IPS-NIHi11 (cell line): ENCODE measurements around the gene B4GALNT1.
A peak's percentile ranks its signal among the peaks of the same experiment; 100 is the strongest.

Experiments
- DNase-seq: peaks from one replicate; pipeline ENCODE4 v3.0.0; 2012; ENCODE audit warnings: mixed read lengths, low spot score

B4GALNT1 gene

DNA sequence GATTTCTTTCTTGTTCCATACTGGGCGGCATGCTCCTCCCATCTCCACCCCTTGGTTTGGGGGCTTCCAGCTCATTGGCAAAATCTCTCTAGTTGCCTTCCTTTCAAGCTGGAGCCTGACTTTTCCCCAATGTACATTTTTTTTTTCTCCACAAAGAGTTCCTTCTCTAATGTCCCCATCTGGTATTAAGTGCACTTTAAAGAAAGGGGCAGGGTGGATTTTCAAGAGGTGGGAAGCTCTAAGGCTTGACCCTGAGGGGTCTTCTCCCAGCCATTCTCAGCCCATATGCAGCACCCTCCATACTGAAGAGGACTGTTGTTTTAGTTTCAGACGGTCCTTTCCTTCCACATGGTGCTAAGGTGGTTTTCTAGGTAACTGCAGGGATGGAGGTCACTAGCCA, 47.8 kb downstream of the B4GALNT1 start:
- no peak for DNase-seq

DNA sequence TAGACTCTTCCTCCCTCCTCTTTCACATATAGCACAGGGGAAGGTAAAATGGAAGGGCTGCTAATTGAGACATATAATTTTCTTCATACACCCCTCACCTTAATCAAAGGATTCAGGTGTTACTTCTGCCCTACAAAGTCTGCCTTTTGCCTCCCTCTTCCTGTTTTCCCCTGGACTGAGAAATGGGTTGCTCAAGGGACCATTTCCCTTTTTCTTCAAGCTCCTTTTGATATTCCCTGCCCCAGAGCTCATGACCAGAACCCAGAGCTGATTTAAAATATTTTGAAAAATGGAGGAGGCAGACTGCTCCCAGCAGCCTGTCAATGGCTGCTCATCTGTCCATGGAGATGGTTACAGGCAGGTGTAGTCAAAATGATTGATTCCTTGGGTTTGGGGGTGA, 48.3 kb downstream of the B4GALNT1 start:
- DNase-seq: no peak

DNA sequence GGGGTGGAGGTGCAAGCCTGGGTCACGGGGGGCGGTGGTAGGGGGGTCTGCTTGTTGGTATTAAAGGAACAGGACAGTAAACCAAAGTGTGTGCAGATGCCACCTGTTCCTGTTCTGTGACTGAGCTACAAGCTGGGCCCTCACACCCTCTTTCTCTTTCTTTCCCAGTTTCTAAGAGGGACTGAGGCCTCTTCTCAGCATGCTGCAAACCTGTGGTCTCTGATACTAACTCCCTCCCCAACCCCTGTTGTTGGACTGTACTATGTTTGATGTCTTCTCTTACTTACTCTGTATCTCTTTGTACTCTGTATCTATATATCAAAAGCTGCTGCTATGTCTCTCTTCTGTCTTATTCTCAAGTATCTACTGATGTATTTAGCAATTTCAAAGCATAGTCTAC, 49.0 kb downstream of the B4GALNT1 start:
- no peak for DNase-seq

DNA sequence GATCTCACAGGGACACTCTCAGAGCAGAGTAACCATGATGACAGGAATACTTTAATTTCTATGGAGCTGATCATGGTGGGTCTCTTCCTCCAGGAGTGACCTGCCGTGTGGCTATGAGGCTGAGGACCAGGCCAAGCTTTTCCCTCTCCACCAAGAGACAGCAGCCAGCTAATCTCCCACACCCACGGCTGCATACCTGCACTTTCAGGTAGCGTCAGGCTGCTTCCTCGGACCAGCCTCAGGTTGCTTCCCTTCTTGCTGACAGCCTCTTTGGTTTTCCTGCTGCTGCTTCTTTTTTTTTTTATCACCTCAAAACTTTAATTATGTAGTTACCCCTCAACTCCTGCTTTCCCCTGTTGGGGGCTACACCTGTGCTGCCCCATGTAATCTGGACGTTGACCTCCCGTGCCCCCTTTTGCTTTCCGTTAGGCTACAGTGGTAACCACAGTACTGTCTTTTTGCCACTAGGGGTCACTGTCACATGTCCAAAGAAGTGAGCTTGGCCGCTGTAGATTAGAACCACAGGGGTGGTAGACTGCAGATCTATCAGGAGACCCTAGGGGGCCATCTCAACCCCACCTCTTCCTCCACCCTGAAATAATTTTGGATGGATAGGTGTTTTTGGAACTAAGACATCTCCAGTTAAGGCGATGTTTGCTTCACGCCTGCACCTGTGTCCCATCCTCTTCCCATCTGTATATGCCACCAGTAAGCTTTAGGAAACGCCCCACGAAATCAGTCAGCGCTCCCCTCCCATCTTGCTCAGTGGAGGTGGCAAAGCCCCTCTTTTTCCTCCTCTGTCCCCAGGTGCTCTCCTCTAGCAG, 49.8 kb downstream of the B4GALNT1 start:
- DNase-seq: peak; percentile 94

DNA sequence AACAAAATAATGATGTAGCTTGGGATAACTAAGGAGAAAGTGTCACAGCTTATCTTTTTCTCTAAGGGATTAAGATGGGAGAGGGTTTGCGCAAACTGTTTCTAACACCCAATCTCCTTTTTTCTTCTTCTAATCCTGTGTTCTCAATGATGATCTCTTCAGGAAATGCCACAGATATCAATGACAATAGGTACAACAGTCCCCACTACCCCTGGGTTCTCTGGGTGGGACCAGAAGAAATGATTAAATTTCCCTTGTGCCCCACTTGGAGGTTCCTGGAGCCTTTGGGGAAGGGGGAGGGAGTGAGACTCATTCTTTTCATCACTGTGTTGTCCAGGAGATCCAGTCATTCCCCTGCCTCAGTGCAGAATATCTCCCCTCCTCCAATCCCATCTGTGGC, 50.6 kb downstream of the B4GALNT1 start:
- no peak for DNase-seq

DNA sequence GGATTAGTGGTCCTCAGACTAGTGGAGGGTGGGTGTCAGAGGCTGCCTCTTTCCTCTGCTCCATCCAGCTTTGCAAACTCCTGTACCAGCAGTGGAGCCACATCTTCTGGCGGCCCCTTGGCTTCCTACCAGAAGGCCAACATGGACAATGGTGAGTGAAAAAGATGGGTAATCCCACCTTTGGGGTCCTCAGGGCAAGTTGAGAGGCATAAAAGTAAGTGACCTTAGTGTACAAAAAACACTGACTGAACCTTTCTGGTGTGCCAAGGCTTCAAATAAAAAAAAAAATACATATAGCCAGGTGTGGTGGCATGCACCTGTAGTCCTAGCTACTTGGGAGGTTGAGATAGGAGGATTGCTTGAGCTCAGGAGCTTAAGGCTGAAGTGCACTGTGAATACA, 51.2 kb downstream of the B4GALNT1 start:
- no peak for DNase-seq

DNA sequence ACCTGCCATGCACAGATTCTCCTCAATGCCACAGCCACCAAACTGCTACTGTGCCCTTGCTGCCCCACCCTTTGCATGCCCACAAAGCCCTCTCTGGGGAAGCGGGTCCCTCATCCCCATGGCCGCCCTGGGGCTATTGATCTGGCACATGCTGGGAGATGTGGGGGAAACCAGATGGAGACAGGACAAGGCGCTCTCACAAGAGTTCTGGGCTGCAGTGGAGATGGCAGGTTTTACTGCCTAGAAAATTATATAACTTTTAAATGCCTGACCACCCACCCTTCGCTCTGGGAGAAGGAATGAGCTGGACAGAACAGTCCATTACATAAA, 52.6 kb downstream of the B4GALNT1 start:
- DNase-seq: no peak

DNA sequence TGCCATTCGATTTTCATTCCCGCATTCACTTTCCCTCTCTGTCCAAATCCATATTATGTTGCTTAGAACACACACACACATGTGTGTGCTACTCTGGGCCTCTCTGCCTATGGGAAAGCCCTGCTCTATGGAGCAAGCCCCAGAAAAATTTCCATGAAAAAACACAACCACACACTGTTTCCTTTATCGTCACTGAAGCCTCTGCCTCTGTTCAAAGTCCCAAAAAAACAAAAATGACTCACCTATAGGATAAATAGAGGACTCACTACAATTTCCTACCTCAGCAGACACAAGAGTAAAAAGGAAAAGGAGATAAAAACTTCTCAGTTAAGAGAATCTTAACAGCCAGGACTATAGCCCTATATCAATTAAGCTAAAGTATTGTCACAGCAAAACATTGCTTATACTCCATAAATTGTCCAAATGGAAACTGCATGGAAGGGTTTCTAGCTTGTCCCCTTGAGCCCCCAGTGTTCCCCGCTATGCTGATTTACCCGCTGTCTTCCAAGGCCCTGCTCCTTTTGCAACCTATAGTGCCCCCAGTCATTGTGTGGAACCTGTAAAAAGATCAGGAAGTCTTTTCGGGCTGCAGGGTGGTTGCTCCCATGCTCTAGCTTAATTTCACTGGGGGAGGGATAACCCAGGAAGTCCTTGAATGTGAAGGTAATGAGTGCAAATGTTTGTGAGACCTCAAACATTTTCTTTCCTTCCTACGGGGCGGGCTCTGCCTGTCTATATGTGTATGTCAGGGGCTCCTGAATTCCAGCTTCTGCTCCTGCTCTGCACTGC, 53.1 kb downstream of the B4GALNT1 start:
- no peak for DNase-seq

DNA sequence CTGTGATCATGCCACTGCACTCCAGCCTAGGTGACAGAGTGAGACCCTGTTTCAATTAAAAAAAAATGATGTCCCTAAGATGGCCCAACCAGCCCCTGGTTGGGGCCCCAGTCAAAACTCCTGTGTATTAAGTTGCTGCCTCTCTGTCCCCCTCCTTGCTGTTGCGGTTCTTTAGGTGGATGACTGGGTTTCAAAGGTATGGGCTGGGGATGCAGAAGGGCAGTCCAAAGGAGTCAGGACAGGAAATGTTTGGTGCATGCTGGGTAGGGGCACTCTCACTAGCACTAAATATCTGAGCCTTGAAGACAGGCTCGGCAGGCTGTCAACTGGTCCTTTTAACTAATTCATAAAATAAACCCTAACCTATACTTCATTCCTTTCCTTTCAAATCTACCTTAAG, 54.0 kb downstream of the B4GALNT1 start:
- no peak for DNase-seq

DNA sequence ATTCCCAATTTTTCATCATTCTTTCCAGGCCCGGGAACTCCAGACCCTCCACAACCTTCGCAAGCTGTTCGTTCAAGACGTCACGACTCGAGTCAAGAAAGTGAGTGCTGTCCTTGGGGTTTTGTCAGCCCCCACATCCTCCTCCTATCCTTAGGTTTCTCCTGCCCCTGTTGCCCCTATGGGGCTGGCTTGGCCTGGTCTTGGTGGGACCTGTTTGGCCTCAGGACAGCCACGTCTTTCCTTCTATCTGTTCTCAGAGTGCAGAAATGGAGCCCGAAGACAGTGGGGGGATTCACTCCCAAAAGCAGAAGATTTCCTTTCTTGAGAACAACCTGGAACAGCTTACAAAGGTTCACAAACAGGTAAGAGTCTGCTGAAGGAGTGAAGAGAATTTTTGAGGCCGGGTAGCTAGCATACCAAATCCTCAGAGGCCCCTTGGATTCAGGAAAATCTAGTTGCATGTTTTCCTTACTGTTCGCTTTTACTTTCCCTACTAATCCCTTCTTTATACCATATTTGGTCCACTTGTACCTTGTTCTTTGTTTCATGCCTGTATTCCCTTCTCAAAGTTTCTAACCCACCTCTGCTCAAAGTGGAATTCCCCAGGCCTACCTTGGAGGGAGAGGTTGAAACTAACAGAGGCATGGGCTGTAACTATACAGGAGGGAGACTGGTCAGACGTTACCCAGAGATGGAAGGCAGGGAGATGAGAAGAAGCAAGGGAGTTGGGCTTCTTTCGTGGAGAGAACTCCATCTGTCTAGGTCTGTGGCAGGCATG, 54.8 kb downstream of the B4GALNT1 start:
- no peak for DNase-seq

DNA sequence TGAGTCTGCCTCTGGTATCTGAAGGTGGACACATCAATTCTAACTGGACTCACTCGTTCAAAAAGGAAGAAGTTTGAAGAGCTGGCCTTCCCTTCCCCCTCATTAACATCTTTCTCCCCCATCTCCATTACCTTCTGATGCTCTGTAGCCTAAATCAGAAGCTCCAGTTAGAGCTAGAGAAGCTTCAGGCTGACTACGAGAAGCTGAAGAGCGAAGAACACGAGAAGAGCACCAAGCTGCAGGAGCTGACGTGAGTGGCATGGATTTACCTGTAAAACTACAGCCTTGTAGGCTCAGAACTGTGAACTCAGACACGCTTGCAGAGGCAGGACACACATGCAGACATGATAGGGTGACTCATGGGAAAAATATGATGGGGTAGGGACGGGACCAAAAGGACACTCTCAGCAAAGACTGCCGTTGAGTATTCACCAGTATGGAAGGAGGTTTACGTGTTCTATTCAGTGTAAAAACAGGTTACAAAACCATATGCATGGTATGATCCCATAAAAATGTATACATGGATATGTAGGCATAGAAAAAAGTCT, 56.3 kb downstream of the B4GALNT1 start:
- no peak for DNase-seq
